Activated T-cell treated with anti-CD3 and anti-CD28 coated beads, Interleukin-2, amount 50 U/mL, for 48 hours (primary cell): ENCODE data around the gene ZFP3.
"Not testable (repeated sequence)": the region's sequence is repeated elsewhere in the genome, so short reads cannot be mapped to it uniquely, and the experiment has no call there.

Source experiments
- DNase-seq, 2 experiments: peaks; one replicate each; pipeline ENCODE4 v3.0.0-alpha.2; 2020

Gene ZFP3

DNA sequence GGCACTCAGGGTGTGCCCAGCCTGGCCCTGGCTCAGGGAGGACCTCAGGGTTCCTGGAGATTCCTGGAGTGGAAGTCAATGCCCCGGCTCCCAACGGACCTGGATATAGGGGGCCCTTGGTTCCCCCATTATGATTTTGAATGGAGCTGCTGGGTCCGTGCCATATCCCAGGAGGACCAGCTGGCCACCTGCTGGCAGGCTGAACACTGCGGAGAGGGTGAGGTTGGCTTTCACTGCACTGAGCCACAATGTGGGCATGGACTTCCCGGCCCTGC is 61.1 kb downstream of the ZFP3 start:
- DNase-seq: no peak

- not testable (repeated sequence) for DNase-seq
These were observed 64.6 kb downstream of the ZFP3 start for GRCh38 chr17:5142877-5143276.
